Activated T-cell treated with anti-CD3 and anti-CD28 coated beads for 24 hours (primary cell): ENCODE results near the gene CFDP1.

Experiments used
- DNase-seq: peaks from one replicate; pipeline ENCODE4 v3.0.0-alpha.2; 2020; ENCODE audit warnings: low read depth

The CFDP1 gene

GRCh38 chr16:75406943-75407342 is 26.4 kb downstream of the CFDP1 start:
- DNase-seq = no peak

- DNase-seq = no peak
These were observed 30.4 kb downstream of the CFDP1 start for GRCh38 chr16:75402821-75403475.

- DNase-seq = no peak
These were observed 31.0 kb downstream of the CFDP1 start for GRCh38 chr16:75402159-75402820.

- DNase-seq = no peak
These were observed 31.6 kb downstream of the CFDP1 start for GRCh38 chr16:75401691-75402090.

- DNase-seq = no peak
These were observed 35.0 kb downstream of the CFDP1 start for GRCh38 chr16:75398333-75398732.

GRCh38 chr16:75394941-75395340 is 38.4 kb downstream of the CFDP1 start:
- DNase-seq = no peak

- DNase-seq = no peak
These were observed 40.4 kb downstream of the CFDP1 start for GRCh38 chr16:75392906-75393305.

- no peak for DNase-seq
These were observed 42.2 kb downstream of the CFDP1 start for GRCh38 chr16:75390926-75391653.

GRCh38 chr16:75389096-75389690 is 44.1 kb downstream of the CFDP1 start:
- DNase-seq = no peak

- DNase-seq = no peak
These were observed 45.4 kb downstream of the CFDP1 start for GRCh38 chr16:75387951-75388350.

GRCh38 chr16:75385507-75386152 is 47.7 kb downstream of the CFDP1 start:
- DNase-seq = no peak

GRCh38 chr16:75383141-75383540 is 50.2 kb downstream of the CFDP1 start:
- DNase-seq = no peak

GRCh38 chr16:75382611-75383010 is 50.7 kb downstream of the CFDP1 start:
- no peak for DNase-seq

GRCh38 chr16:75380870-75381269 is 52.4 kb downstream of the CFDP1 start:
- no peak for DNase-seq

GRCh38 chr16:75379911-75380847 is 53.1 kb downstream of the CFDP1 start:
- peak; percentile 18 for DNase-seq

- DNase-seq = no peak
These were observed 54.0 kb downstream of the CFDP1 start for GRCh38 chr16:75379339-75379738.

GRCh38 chr16:75378616-75379015 is 54.7 kb downstream of the CFDP1 start:
- DNase-seq = no peak

- DNase-seq = no peak
These were observed 55.4 kb downstream of the CFDP1 start for GRCh38 chr16:75377729-75378386.

- no peak for DNase-seq
These were observed 56.7 kb downstream of the CFDP1 start for GRCh38 chr16:75376475-75377161.

- DNase-seq = no peak
These were observed 58.9 kb downstream of the CFDP1 start for GRCh38 chr16:75374388-75374787.
